K562 (cell line): ENCODE measurements around the gene BPTF. TPM values are rescaled to one million over a fixed set of nuclear protein-coding genes. Genes with fewer than 3 reads are reported as not detected.

Source experiments
- CC2D1A ChIP-seq: fragments of 450-650 bp; IDR thresholded peaks from 2 replicates; pipeline ENCODE4 v1.6.1; 2017; ENCODE audit warnings: mild to moderate bottlenecking
- ETV6 ChIP-seq, 3 experiments: fragments of 150-350 bp in 1 of 3; sonication (generic) in 1 of 3; formaldehyde crosslinking in 1 of 3; IDR thresholded peaks; 2 replicates each; pipeline versions ENCODE4 v1.6.1 to v1.8.0; 2014 to 2022; ENCODE audit warnings: borderline replicate concordance in 2 of 3, low read depth in 2 of 3, antibody characterized with exemption in 1 of 3, low read length in 1 of 3, mild to moderate bottlenecking in 1 of 3, missing genetic modification reagents in 1 of 3
- FOXJ2 ChIP-seq: fragments of 200-800 bp; sonication (Bioruptor generic); IDR thresholded peaks from 2 replicates; pipeline ENCODE4 v1.6.1; 2016; ENCODE audit warnings: missing genetic modification characterization, missing compliant biosample characterization
- KAT8 ChIP-seq: fragments of 450-650 bp; IDR thresholded peaks from 2 replicates; pipeline ENCODE4 v1.6.1; 2016; ENCODE audit warnings: low read depth, mild to moderate bottlenecking
- KDM4B ChIP-seq, 2 experiments: fragments of 450-650 bp in 1 of 2; sonication (generic) in 1 of 2; IDR thresholded peaks; 2 replicates each; pipeline ENCODE4 v1.6.1; 2016 to 2017; ENCODE audit warnings: borderline replicate concordance in 2 of 2, antibody characterized with exemption in 1 of 2, low read depth in 1 of 2, mild to moderate bottlenecking in 1 of 2
- MITF ChIP-seq: IDR thresholded peaks from 2 replicates; pipeline ENCODE4 v1.6.1; 2014; ENCODE audit warnings: antibody characterized with exemption
- NCOR1 ChIP-seq: fragments of 450-650 bp; IDR thresholded peaks from 2 replicates; pipeline ENCODE4 v1.6.1; 2016; ENCODE audit warnings: mild to moderate bottlenecking, moderate library complexity
- SIRT6 ChIP-seq: IDR thresholded peaks from one replicate; pipeline ENCODE4 v1.6.1; 2012; ENCODE audit warnings: low read depth, mild to moderate bottlenecking, control low read depth, inconsistent platforms, low read length, moderate library complexity
- ZNF24 ChIP-seq: fragments of 450-650 bp; IDR thresholded peaks from 2 replicates; pipeline ENCODE4 v1.6.1; 2016
- ZNF280A ChIP-seq: fragments of 450-650 bp; IDR thresholded peaks from 2 replicates; pipeline ENCODE4 v1.6.1; 2018; ENCODE audit warnings: mild to moderate bottlenecking, low read depth; ENCODE audit not compliant: partially characterized antibody
- ZNF57 ChIP-seq: fragments of 450-650 bp; formaldehyde crosslinking; IDR thresholded peaks from 2 replicates; pipeline ENCODE4 v1.4.0; 2020; ENCODE audit warnings: mild to moderate bottlenecking, moderate library complexity
- ZNF717 ChIP-seq: fragments of 250-450 bp; sonication (Bioruptor Pico); IDR thresholded peaks from 2 replicates; pipeline ENCODE4 v1.5.0; 2021
- ZNF780A ChIP-seq: fragments of 250-450 bp; sonication (Bioruptor Pico); IDR thresholded peaks from 2 replicates; pipeline ENCODE4 v1.5.0; 2021; ENCODE audit warnings: mild to moderate bottlenecking
- polyA plus RNA-seq, 8 experiments: library from polyadenylated mRNA; depleted of rRNA in 4 of 8; stranded (reverse) in 5 of 8; unstranded in 3 of 8; fragments of >200 nt; fragmentation: Nextera tagmentation in 2 of 8; fragmentation: Illumina TruSeq in 1 of 8; extraction: Ambion mirVana in 2 of 8; extraction: Trizol in 1 of 8; gene quantifications; 2 replicates each; pipeline versions ENCODE4 v1.2.1 to v1.2.3, GENCODE V29; 2011 to 2014; ENCODE audit warnings: inconsistent platforms in 1 of 8, missing spikeins in 1 of 8
- total RNA-seq, 7 experiments: library from RNA; depleted of rRNA in 6 of 7; stranded (reverse); fragments of >200 nt in 6 of 7; fragmentation: Illumina TruSeq in 2 of 7; extraction: Trizol in 2 of 7; gene quantifications; 2 replicates each; pipeline versions ENCODE4 v1.2.1 to v1.2.3, GENCODE V29; 2011 to 2021; ENCODE audit warnings: low replicate concordance in 1 of 7
- TF ChIP-seq, protein P1 (sequence below), 2 experiments: fragments of 450-650 bp; formaldehyde crosslinking in 1 of 2; IDR thresholded peaks; 2 replicates each; pipeline versions ENCODE4 v1.4.0 to v1.6.1; 2014 to 2020; ENCODE audit warnings: mild to moderate bottlenecking in 2 of 2, borderline replicate concordance in 1 of 2, low read depth in 1 of 2
- TF ChIP-seq, protein P2 (sequence below): fragments of 450-650 bp; formaldehyde crosslinking; IDR thresholded peaks from 2 replicates; pipeline ENCODE4 v1.4.0; 2020; ENCODE audit warnings: mild to moderate bottlenecking, moderate library complexity
- TF ChIP-seq, protein P3 (sequence below): fragments of 250-450 bp; sonication (Bioruptor Pico); IDR thresholded peaks from 2 replicates; pipeline ENCODE4 v1.8.0; 2022; ENCODE audit warnings: moderate library complexity, mild to moderate bottlenecking, inconsistent platforms

Gene BPTF
- total and polyA plus RNA-seq, 9 of the 15 experiments (the other 6 are each of a cell fraction or from before 2014, with no cell fraction given), result 12.5 to 52.1 (median 26.9) TPM

- TF ChIP-seq, protein P1, sequence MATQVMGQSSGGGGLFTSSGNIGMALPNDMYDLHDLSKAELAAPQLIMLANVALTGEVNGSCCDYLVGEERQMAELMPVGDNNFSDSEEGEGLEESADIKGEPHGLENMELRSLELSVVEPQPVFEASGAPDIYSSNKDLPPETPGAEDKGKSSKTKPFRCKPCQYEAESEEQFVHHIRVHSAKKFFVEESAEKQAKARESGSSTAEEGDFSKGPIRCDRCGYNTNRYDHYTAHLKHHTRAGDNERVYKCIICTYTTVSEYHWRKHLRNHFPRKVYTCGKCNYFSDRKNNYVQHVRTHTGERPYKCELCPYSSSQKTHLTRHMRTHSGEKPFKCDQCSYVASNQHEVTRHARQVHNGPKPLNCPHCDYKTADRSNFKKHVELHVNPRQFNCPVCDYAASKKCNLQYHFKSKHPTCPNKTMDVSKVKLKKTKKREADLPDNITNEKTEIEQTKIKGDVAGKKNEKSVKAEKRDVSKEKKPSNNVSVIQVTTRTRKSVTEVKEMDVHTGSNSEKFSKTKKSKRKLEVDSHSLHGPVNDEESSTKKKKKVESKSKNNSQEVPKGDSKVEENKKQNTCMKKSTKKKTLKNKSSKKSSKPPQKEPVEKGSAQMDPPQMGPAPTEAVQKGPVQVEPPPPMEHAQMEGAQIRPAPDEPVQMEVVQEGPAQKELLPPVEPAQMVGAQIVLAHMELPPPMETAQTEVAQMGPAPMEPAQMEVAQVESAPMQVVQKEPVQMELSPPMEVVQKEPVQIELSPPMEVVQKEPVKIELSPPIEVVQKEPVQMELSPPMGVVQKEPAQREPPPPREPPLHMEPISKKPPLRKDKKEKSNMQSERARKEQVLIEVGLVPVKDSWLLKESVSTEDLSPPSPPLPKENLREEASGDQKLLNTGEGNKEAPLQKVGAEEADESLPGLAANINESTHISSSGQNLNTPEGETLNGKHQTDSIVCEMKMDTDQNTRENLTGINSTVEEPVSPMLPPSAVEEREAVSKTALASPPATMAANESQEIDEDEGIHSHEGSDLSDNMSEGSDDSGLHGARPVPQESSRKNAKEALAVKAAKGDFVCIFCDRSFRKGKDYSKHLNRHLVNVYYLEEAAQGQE (IDR thresholded peaks at IDR 0.05; ENCODE audit: borderline replicate concordance), result no peak
- TF ChIP-seq, protein P1 (CRISPR knock-in tag; IDR thresholded peaks at IDR 0.05; ENCODE audit: low read depth), result peak; percentile 59; the same call in 1 of the 2 replicates
- TF ChIP-seq ZNF717, result no peak
- TF ChIP-seq, protein P2, sequence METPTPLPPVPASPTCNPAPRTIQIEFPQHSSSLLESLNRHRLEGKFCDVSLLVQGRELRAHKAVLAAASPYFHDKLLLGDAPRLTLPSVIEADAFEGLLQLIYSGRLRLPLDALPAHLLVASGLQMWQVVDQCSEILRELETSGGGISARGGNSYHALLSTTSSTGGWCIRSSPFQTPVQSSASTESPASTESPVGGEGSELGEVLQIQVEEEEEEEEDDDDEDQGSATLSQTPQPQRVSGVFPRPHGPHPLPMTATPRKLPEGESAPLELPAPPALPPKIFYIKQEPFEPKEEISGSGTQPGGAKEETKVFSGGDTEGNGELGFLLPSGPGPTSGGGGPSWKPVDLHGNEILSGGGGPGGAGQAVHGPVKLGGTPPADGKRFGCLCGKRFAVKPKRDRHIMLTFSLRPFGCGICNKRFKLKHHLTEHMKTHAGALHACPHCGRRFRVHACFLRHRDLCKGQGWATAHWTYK (CRISPR knock-in tag), result 0 out of 2 replicates have a peak, but pooled peaks have one; percentile 62
- no peak for TF ChIP-seq ZNF780A (CRISPR knock-in tag)
- TF ChIP-seq FOXJ2, result no peak
- no peak for TF ChIP-seq SIRT6
- no peak for TF ChIP-seq ETV6 (IDR thresholded peaks at IDR 0.05; ENCODE audit: borderline replicate concordance in 1 of 2, low read depth in 2 of 2, low read length in 1 of 2)
- no peak for TF ChIP-seq ETV6 (CRISPR knock-in tag; IDR thresholded peaks at IDR 0.05; ENCODE audit: borderline replicate concordance)
- TF ChIP-seq ZNF280A, result no peak
- peak; percentile 65; the same call in 1 of the 2 replicates for TF ChIP-seq CC2D1A
- no peak for TF ChIP-seq MITF
- no peak for TF ChIP-seq KDM4B (IDR thresholded peaks at IDR 0.05; ENCODE audit: borderline replicate concordance in 2 of 2, low read depth in 1 of 2)
- no peak for TF ChIP-seq KAT8
- TF ChIP-seq, protein P3, sequence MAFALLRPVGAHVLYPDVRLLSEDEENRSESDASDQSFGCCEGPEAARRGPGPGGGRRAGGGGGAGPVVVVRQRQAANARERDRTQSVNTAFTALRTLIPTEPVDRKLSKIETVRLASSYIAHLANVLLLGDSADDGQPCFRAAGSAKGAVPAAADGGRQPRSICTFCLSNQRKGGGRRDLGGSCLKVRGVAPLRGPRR (CRISPR knock-in tag), result no peak
- TF ChIP-seq ZNF24, result no peak
- TF ChIP-seq NCOR1, result peak; percentile 40
- TF ChIP-seq ZNF57 (CRISPR knock-in tag), result no peak
Observed at GRCh38 chr17:67993998-67994361, 168.7 kb downstream of the BPTF start (continued).
